ENCODE measurements around the gene MRPS27.

The MRPS27 gene

DNA sequence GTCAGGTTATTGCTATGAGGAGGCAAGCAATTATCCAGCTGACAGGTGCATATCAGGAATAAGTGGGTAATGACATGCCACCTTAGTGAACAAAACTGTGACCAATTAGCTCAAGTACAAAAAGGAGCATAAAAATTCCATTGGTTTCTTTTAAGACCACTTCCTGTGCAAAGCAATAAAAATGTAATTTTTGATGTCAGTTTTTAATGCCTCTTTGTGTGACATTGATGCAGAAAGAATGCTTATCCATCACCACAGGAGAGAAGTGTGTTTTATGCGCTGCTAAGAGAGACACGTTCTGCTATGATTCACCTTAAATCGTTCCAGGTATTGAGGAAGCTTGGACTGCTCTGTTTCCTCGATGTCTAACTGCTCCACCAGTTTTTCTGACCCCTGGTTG is 96.7 kb downstream of the MRPS27 start:
- Mint-ChIP-seq H3K4me1 (peaks cover 13% of the 10 kb centered on the region), H3K36me3 (ENCODE audit: low read depth) (peaks cover 83% of the 10 kb centered on the region), H3K27me3 (ENCODE audit: low read depth) (no peaks in the 10 kb centered on the region), H3K9me3 (no peaks in the 10 kb centered on the region), H3K27ac (no peak overlapping the region), H3K4me3 (no peak overlapping the region)
- TF ChIP-seq, protein P1, sequence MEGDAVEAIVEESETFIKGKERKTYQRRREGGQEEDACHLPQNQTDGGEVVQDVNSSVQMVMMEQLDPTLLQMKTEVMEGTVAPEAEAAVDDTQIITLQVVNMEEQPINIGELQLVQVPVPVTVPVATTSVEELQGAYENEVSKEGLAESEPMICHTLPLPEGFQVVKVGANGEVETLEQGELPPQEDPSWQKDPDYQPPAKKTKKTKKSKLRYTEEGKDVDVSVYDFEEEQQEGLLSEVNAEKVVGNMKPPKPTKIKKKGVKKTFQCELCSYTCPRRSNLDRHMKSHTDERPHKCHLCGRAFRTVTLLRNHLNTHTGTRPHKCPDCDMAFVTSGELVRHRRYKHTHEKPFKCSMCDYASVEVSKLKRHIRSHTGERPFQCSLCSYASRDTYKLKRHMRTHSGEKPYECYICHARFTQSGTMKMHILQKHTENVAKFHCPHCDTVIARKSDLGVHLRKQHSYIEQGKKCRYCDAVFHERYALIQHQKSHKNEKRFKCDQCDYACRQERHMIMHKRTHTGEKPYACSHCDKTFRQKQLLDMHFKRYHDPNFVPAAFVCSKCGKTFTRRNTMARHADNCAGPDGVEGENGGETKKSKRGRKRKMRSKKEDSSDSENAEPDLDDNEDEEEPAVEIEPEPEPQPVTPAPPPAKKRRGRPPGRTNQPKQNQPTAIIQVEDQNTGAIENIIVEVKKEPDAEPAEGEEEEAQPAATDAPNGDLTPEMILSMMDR (IDR thresholded peaks at IDR 0.05; ENCODE audit: unreplicated experiment in 3 of 3): no peak

GRCh38 chr5:72222521-72222920 is 97.5 kb downstream of the MRPS27 start:
- peaks cover 87% of the 10 kb centered on the region for H3K36me3 Mint-ChIP-seq (ENCODE audit: low read depth)
- no peaks in the 10 kb centered on the region for H3K27me3 Mint-ChIP-seq (ENCODE audit: low read depth)
- peaks cover 13% of the 10 kb centered on the region for H3K4me1 Mint-ChIP-seq
- no peak overlapping the region for H3K27ac Mint-ChIP-seq
- H3K4me3 Mint-ChIP-seq: no peak overlapping the region
- TF ChIP-seq, protein P1 (IDR thresholded peaks at IDR 0.05; ENCODE audit: unreplicated experiment in 3 of 3): no peak
- no peaks in the 10 kb centered on the region for H3K9me3 Mint-ChIP-seq

DNA sequence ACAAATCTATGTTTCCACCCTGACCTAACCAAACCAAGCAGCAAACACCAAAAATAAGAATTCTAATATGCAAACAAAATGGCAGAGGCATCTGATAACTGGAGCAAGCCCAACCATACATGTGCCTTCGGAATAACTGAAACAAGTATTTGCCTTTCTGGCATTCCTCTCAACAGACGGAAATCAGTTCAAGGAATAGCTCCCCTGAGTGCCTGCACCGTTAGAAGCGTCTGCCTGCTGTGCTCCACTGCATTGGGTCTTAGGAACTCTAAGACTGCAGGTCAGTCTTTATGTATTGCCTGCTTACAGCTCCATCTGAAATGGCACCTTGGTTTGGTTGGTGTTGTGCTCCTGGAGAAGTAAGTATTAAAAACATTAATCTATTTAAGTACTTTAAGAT is 98.5 kb downstream of the MRPS27 start:
- peaks cover 8% of the 10 kb centered on the region for H3K4me1 Mint-ChIP-seq
- H3K36me3 Mint-ChIP-seq (ENCODE audit: low read depth): peaks cover 85% of the 10 kb centered on the region
- H3K4me3 Mint-ChIP-seq: no peak overlapping the region
- H3K27ac Mint-ChIP-seq: no peak overlapping the region
- no peaks in the 10 kb centered on the region for H3K27me3 Mint-ChIP-seq (ENCODE audit: low read depth)
- TF ChIP-seq, protein P1 (IDR thresholded peaks at IDR 0.05; ENCODE audit: unreplicated experiment in 3 of 3): no peak
- H3K9me3 Mint-ChIP-seq: no peaks in the 10 kb centered on the region

GRCh38 chr5:72221099-72221498 is 98.9 kb downstream of the MRPS27 start:
- H3K9me3 Mint-ChIP-seq: no peaks in the 10 kb centered on the region
- no peak overlapping the region for H3K4me3 Mint-ChIP-seq
- H3K27ac Mint-ChIP-seq: no peak overlapping the region
- no peaks in the 10 kb centered on the region for H3K27me3 Mint-ChIP-seq (ENCODE audit: low read depth)
- H3K4me1 Mint-ChIP-seq: peaks cover 8% of the 10 kb centered on the region
- H3K36me3 Mint-ChIP-seq (ENCODE audit: low read depth): peaks cover 80% of the 10 kb centered on the region
- TF ChIP-seq, protein P1 (IDR thresholded peaks at IDR 0.05; ENCODE audit: unreplicated experiment in 3 of 3): no peak

DNA sequence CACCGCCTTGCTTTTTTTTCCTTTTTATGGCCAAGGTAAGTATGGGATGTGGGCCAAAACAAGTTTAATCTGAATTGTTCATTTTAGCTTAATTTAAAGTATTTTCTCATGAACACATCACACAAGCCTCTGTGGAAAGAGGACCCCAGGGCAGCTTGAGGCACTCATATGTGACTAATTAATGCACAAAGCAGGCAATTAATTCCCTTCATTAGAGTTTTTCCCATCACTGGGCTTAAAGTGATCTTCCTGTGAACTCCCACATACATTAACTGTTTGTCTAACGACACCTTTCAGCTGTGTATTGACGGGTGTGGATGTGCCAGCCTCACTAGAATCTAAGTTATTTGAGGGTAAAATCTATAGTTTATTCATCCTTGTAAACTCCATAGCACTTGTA is 103.3 kb downstream of the MRPS27 start:
- Mint-ChIP-seq H3K27ac (no peak overlapping the region), H3K4me1 (no peaks in the 10 kb centered on the region), H3K27me3 (ENCODE audit: low read depth) (no peaks in the 10 kb centered on the region)

DNA sequence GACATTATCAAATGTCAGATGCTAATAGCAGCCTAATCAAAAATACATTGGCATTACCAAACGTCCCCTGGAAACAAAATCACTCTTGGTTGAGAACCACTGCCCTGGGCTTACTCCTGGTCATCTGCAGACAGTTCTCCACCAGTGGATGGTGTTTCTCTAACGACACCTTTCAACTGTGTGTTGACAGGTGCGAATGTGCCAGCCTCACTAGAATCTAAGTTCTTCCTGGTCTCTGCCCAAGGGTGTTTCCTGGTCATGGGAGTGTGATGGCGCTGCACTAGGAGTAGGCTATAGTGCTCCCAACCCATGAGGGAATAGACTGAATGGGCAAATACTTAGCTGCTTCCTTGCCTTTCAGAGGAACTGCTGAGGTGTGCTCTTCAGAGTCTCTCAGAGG is 105.9 kb downstream of the MRPS27 start:
- no peak overlapping the region for H3K27ac Mint-ChIP-seq
- H3K4me1 Mint-ChIP-seq: peaks cover 10% of the 10 kb centered on the region
- peaks cover 22% of the 10 kb centered on the region for H3K36me3 Mint-ChIP-seq (ENCODE audit: low read depth)
- no peak overlapping the region for H3K4me3 Mint-ChIP-seq
- no peaks in the 10 kb centered on the region for H3K27me3 Mint-ChIP-seq (ENCODE audit: low read depth)
- TF ChIP-seq, protein P1 (IDR thresholded peaks at IDR 0.05; ENCODE audit: unreplicated experiment in 3 of 3): no peak
- no peaks in the 10 kb centered on the region for H3K9me3 Mint-ChIP-seq

More for the DNA sequence above, 103.3 kb downstream of the MRPS27 start:
- H3K9me3 Mint-ChIP-seq: no peaks in the 10 kb centered on the region
- H3K4me3 Mint-ChIP-seq: no peak overlapping the region
- TF ChIP-seq, protein P1 (IDR thresholded peaks at IDR 0.05; ENCODE audit: unreplicated experiment in 3 of 3): no peak
- H3K36me3 Mint-ChIP-seq (ENCODE audit: low read depth): peaks cover 44% of the 10 kb centered on the region
